H1 (cell line): ENCODE measurements around the gene CCDC63. TPM values are rescaled to one million over a fixed set of nuclear protein-coding genes. Genes with fewer than 3 reads are reported as not detected.
A peak's percentile ranks its signal among the peaks of the same experiment; 100 is the strongest.

ENCODE experiments used
- CTCF ChIA-PET: fragments of 300-600 bp; sonication (Branson Sonifier 250); formaldehyde crosslinking; loops from one replicate; lab custom pipeline; 2021; ENCODE audit not compliant: partially characterized antibody; lab: Charles Lee
- POLR2A ChIA-PET: fragments of 300-600 bp; sonication (Branson Sonifier 250); formaldehyde crosslinking; loops from one replicate; lab custom pipeline; 2021; ENCODE audit warnings: inconsistent platforms; ENCODE audit not compliant: partially characterized antibody; lab: Charles Lee
- DNase-seq, 2 experiments: peaks; one replicate each; pipeline versions ENCODE4 v3.0.0 to v3.0.0-alpha.2; 2010 to 2022; ENCODE audit warnings: low spot score in 2 of 2, low read depth in 1 of 2, mixed read lengths in 1 of 2
- FAIRE-seq: peaks from 2 replicates; lab custom pipeline; 2011; peaks lifted over from hg19 to GRCh38; lab: Jason Lieb, UNC
- H2AFZ ChIP-seq: 2 replicates; pipeline ENCODE4 v1.8.1; 2012; ENCODE audit warnings: low read length, inconsistent platforms
- H2AK5ac ChIP-seq: 2 replicates; pipeline ENCODE4 v1.6.1; 2013; ENCODE audit warnings: low read depth, low read length
- H2BK120ac ChIP-seq: replicated peaks from 2 replicates; pipeline ENCODE3; 2013; ENCODE audit warnings: low read depth, low read length, inconsistent platforms
- H2BK12ac ChIP-seq: 2 replicates; pipeline ENCODE4 v1.6.1; 2013; ENCODE audit warnings: low read depth, low read length
- H2BK15ac ChIP-seq: 2 replicates; pipeline ENCODE4 v1.6.1; 2013; ENCODE audit warnings: low read length
- H2BK20ac ChIP-seq: 2 replicates; pipeline ENCODE4 v1.6.1; 2013; ENCODE audit warnings: low read length
- H2BK5ac ChIP-seq: 2 replicates; pipeline ENCODE4 v1.6.1; 2013; ENCODE audit warnings: low read depth, low read length
- H3K14ac ChIP-seq: 2 replicates; pipeline ENCODE4 v1.6.1; 2013; ENCODE audit warnings: inconsistent platforms; ENCODE audit not compliant: insufficient read length
- H3K18ac ChIP-seq: 2 replicates; pipeline ENCODE4 v1.6.1; 2013; ENCODE audit warnings: low read length; ENCODE audit errors: extremely low read depth
- H3K23ac ChIP-seq: 2 replicates; pipeline ENCODE4 v1.6.1; 2013; ENCODE audit warnings: inconsistent platforms; ENCODE audit not compliant: insufficient read length
- H3K23me2 ChIP-seq: 2 replicates; pipeline ENCODE4 v1.6.1; 2013; ENCODE audit warnings: low read depth, low read length
- H3K27ac ChIP-seq: 2 replicates; pipeline ENCODE4 v1.6.1; 2011; ENCODE audit warnings: low read depth, low read length, inconsistent platforms
- H3K27me3 ChIP-seq, 4 experiments: replicated peaks in 1 of 4; 1 replicate in 1 of 4; 2 replicates in 3 of 4; pipeline versions ENCODE4 v1.6.1 to v1.8.1; 2011 to 2013; ENCODE audit warnings: low read length in 3 of 4, mild to moderate bottlenecking in 3 of 4, inconsistent platforms in 2 of 4, mixed read lengths in 2 of 4, moderate library complexity in 1 of 4; ENCODE audit not compliant: control insufficient read depth in 3 of 4, insufficient read depth in 3 of 4; ENCODE audit errors: extremely low read depth in 1 of 4
- H3K36me3 ChIP-seq, 4 experiments: 2 replicates each; pipeline versions ENCODE4 v1.6.1 to v1.8.1; 2011 to 2013; ENCODE audit warnings: mild to moderate bottlenecking in 4 of 4, low read length in 3 of 4, moderate library complexity in 2 of 4, control low read depth in 1 of 4, inconsistent platforms in 1 of 4; ENCODE audit not compliant: insufficient read depth in 4 of 4, control insufficient read depth in 2 of 4
- H3K4ac ChIP-seq: replicated peaks from 2 replicates; pipeline ENCODE3; 2013; ENCODE audit warnings: low read length, low read depth, mixed read lengths, inconsistent platforms; ENCODE audit not compliant: insufficient read length
- H3K4me1 ChIP-seq, 4 experiments: replicated peaks in 1 of 4; 1 replicate in 1 of 4; 2 replicates in 3 of 4; pipeline versions ENCODE4 v1.6.1 to v1.8.1; 2011 to 2013; ENCODE audit warnings: low read length in 3 of 4, inconsistent platforms in 2 of 4, mixed read lengths in 1 of 4; ENCODE audit not compliant: insufficient read depth in 4 of 4, control insufficient read depth in 3 of 4
- H3K4me2 ChIP-seq, 2 experiments: 2 replicates each; pipeline versions ENCODE4 v1.6.1 to v1.8.1; 2011 to 2013; ENCODE audit warnings: low read depth in 2 of 2, low read length in 2 of 2, control low read depth in 1 of 2, inconsistent platforms in 1 of 2, mild to moderate bottlenecking in 1 of 2; ENCODE audit not compliant: insufficient read depth in 1 of 2
- H3K4me3 ChIP-seq, 4 experiments: fragments of 200-600, 300-600 bp in 1 of 4; sonication (generic), shearing (Covaris generic), sonication (Bioruptor Twin) in 1 of 4; 2 replicates each; pipeline versions ENCODE4 v1.5.1 to v1.8.1; 2011 to 2016; ENCODE audit warnings: low read length in 4 of 4, low read depth in 3 of 4, control low read depth in 2 of 4, inconsistent platforms in 2 of 4, mild to moderate bottlenecking in 2 of 4, mixed read lengths in 1 of 4, moderate library complexity in 1 of 4; ENCODE audit not compliant: insufficient read depth in 2 of 4; ENCODE audit errors: extremely low read depth in 1 of 4
- H3K56ac ChIP-seq: replicated peaks from 2 replicates; pipeline ENCODE3; 2013; ENCODE audit warnings: low read depth, mild to moderate bottlenecking, mixed read lengths, low read length, inconsistent platforms; ENCODE audit not compliant: insufficient read length
- H3K79me1 ChIP-seq: 2 replicates; pipeline ENCODE4 v1.6.1; 2013; ENCODE audit warnings: low read depth, low read length, control low read depth
- H3K79me2 ChIP-seq, 2 experiments: 2 replicates each; pipeline versions ENCODE4 v1.6.1 to v1.8.1; 2012 to 2013; ENCODE audit warnings: low read length in 2 of 2, mild to moderate bottlenecking in 2 of 2, inconsistent platforms in 1 of 2; ENCODE audit not compliant: insufficient read depth in 2 of 2, control insufficient read depth in 1 of 2
- H3K9ac ChIP-seq, 4 experiments: replicated peaks in 1 of 4; 1 replicate in 1 of 4; 2 replicates in 3 of 4; pipeline versions ENCODE4 v1.6.1 to v1.8.1; 2011 to 2013; ENCODE audit warnings: low read depth in 3 of 4, low read length in 3 of 4, control low read depth in 2 of 4, mild to moderate bottlenecking in 2 of 4, moderate library complexity in 2 of 4, inconsistent platforms in 1 of 4; ENCODE audit errors: extremely low read depth in 1 of 4
- H3K9me3 ChIP-seq, 2 experiments: 2 replicates each; pipeline versions ENCODE4 v1.6.1 to v1.8.1; 2012 to 2013; ENCODE audit warnings: mild to moderate bottlenecking in 2 of 2, moderate library complexity in 2 of 2, control low read depth in 1 of 2, inconsistent platforms in 1 of 2, low read depth in 1 of 2, low read length in 1 of 2, mixed read lengths in 1 of 2; ENCODE audit not compliant: insufficient read depth in 2 of 2
- H4K20me1 ChIP-seq, 2 experiments: replicated peaks in 1 of 2; 2 replicates each; pipeline versions ENCODE3 to v1.8.1; 2011 to 2013; ENCODE audit warnings: inconsistent platforms in 2 of 2, low read length in 2 of 2, mild to moderate bottlenecking in 1 of 2; ENCODE audit not compliant: insufficient read depth in 2 of 2, control insufficient read depth in 1 of 2
- H4K5ac ChIP-seq: 2 replicates; pipeline ENCODE4 v1.6.1; 2013; ENCODE audit warnings: low read length, low read depth, mixed read lengths, inconsistent platforms; ENCODE audit not compliant: insufficient read length
- H4K8ac ChIP-seq: 2 replicates; pipeline ENCODE4 v1.8.0; 2013; ENCODE audit warnings: mild to moderate bottlenecking, moderate library complexity, low read length, inconsistent platforms; ENCODE audit not compliant: insufficient read depth; ENCODE audit errors: extremely low read depth
- H4K91ac ChIP-seq: replicated peaks from 2 replicates; pipeline ENCODE3; 2013; ENCODE audit warnings: low read length, mixed read lengths, inconsistent platforms; ENCODE audit not compliant: insufficient read length
- TEAD4 ChIP-seq: IDR thresholded peaks from 2 replicates; pipeline ENCODE4 v1.6.1; 2012; ENCODE audit warnings: low read depth, low read length, inconsistent platforms, mixed read lengths
- WGBS, 2 experiments: shearing (Covaris generic) in 1 of 2; methylation state at CpG; one replicate each; pipeline versions ENCODE4 v1.1.6 to v1.1.7; 2013 to 2015; ENCODE audit warnings: low lambda C conversion rate in 2 of 2, mixed read lengths in 2 of 2, inconsistent platforms in 1 of 2, low coverage in 1 of 2, missing lambda C conversion rate in 1 of 2; ENCODE audit not compliant: insufficient replicate concordance in 2 of 2, insufficient coverage in 1 of 2, insufficient read length in 1 of 2; ENCODE audit errors: extremely low coverage in 1 of 2, missing lambda C conversion rate in 1 of 2; 5-methylcytosine and 5-hydroxymethylcytosine counted together
- polyA plus RNA-seq, 7 experiments: library from polyadenylated mRNA; depleted of rRNA in 3 of 7; stranded (reverse) in 5 of 7; unstranded in 2 of 7; fragments of >200 nt in 5 of 7; fragments of 200-250 nt in 2 of 7; gene quantifications; 1 replicate in 5 of 7; 2 replicates in 1 of 7; 4 replicates in 1 of 7; pipeline versions ENCODE4 v1.2.1 to v1.2.3, GENCODE V29; 2011 to 2013; ENCODE audit warnings: missing spikeins in 2 of 7, mixed read lengths in 2 of 7
- total RNA-seq: library from RNA; stranded (reverse); fragmentation: NEBNext Ultra II Directional; extraction: Animal tissue kit (Norgen Biotek cat#: 25700); gene quantifications from 2 replicates; pipeline ENCODE4 v1.2.1, GENCODE V29; 2021

CCDC63 gene
- total and polyA plus RNA-seq, 2 of the 8 experiments (the other 6 are each of a cell fraction or from before 2014, with no cell fraction given), result 0.42 to 0.93 TPM

DNA sequence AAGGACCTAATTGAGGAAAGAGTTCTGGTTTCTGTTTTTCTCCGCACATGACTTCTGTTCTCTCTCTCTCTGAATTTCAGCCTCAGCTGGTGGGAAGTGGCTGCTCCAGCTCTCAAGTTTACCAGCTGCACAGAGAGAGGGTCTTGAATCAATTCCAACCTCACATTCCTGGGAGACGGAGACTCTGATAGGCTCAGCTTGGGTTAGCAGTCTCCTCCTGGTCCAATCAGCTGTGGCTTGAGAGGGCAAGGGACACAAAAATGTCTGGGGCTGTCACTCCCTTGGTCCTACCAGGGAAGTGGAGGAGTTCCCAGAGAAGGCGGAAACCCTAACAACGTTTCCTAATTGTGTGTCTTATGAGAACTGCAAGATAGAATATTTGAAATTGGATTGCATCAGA lies 7.0 kb downstream of the CCDC63 start:
- no peak overlapping the region for H4K8ac ChIP-seq
- H3K56ac ChIP-seq, result no peak overlapping the region
- DNase-seq, result no peak
- no peak overlapping the region for H2BK120ac ChIP-seq
- no peak overlapping the region for H2BK12ac ChIP-seq
- H3K23ac ChIP-seq, result no peak overlapping the region
- no peak overlapping the region for H3K27ac ChIP-seq
- no peak overlapping the region for H3K14ac ChIP-seq
- 92% methylated on average over 4 of the region's 4 CpGs; no CpG with 5 or more reads in 1 of the 2 experiments for WGBS, 2 experiments
- no peak overlapping the region for H2BK20ac ChIP-seq
- H3K9me3 ChIP-seq, result no peaks in the 10 kb centered on the region
- H3K79me1 ChIP-seq, result no peaks in the 10 kb centered on the region
- peaks cover 0 to 12% (median 2%) of the 10 kb centered on the region in 4 experiments; a peak in 2 of 7 replicates for H3K4me1 ChIP-seq
- H3K36me3 ChIP-seq, result no peaks in the 10 kb centered on the region
- H4K5ac ChIP-seq, result no peak overlapping the region
- no peak for FAIRE-seq
- no peaks in the 10 kb centered on the region for H3K23me2 ChIP-seq
- H3K4ac ChIP-seq, result no peak overlapping the region
- H3K27me3 ChIP-seq, result no peaks in the 10 kb centered on the region; a peak in 2 of 7 replicates
- no peaks in the 10 kb centered on the region for H3K79me2 ChIP-seq
- no peak overlapping the region for H2BK5ac ChIP-seq
- H2BK15ac ChIP-seq, result no peak overlapping the region
- no peak overlapping the region for H4K91ac ChIP-seq
- POLR2A ChIA-PET, result interaction anchor here (1.1 kb wide), 2 partner anchors 12 to 24 kb away, joined by 3 read pairs; no protein-coding TSS in a partner anchor
- H3K18ac ChIP-seq, result peak overlapping the region; percentile 48; the same call in 1 of the 2 replicates
- no peaks in the 10 kb centered on the region for H4K20me1 ChIP-seq
- H3K4me2 ChIP-seq, result no peak overlapping the region
- CTCF ChIA-PET, result interaction anchor here (1.3 kb wide), 2 partner anchors 9 to 40 kb away, joined by 3 to 4 read pairs; no protein-coding TSS in a partner anchor
- H2AFZ ChIP-seq, result no peak overlapping the region
- H3K9ac ChIP-seq, result no peak overlapping the region
- no peak overlapping the region for H2AK5ac ChIP-seq
- no peak overlapping the region for H3K4me3 ChIP-seq
- TF ChIP-seq TEAD4, result peak; percentile 49; the same call in 1 of the 2 replicates
